Activated T-cell treated with anti-CD3 and anti-CD28 coated beads for 1 hour (primary cell): ENCODE results near the gene ANAPC16.
"Not testable (repeated sequence)": the region's sequence is repeated elsewhere in the genome, so short reads cannot be mapped to it uniquely, and the experiment has no call there.

Experiments used
- DNase-seq: peaks from one replicate; pipeline ENCODE4 v3.0.0-alpha.2; 2020; ENCODE audit warnings: low read depth

Gene ANAPC16

GRCh38 chr10:72211832-72212231 is 4.0 kb upstream of the ANAPC16 start:
- not testable (repeated sequence) for DNase-seq

- DNase-seq: no peak
Measured at GRCh38 chr10:72218325-72218724, 2.5 kb downstream of the ANAPC16 start.

- DNase-seq: no peak
Measured at GRCh38 chr10:72218726-72219125, 2.9 kb downstream of the ANAPC16 start.

GRCh38 chr10:72219235-72219814 is 3.5 kb downstream of the ANAPC16 start:
- no peak for DNase-seq

GRCh38 chr10:72220637-72221036 is 4.8 kb downstream of the ANAPC16 start:
- no peak for DNase-seq

GRCh38 chr10:72221278-72221677 is 5.5 kb downstream of the ANAPC16 start:
- DNase-seq: no peak

GRCh38 chr10:72223743-72224101 is 7.9 kb downstream of the ANAPC16 start:
- no peak for DNase-seq

- DNase-seq: not testable (repeated sequence)
Measured at GRCh38 chr10:72224191-72224590, 8.4 kb downstream of the ANAPC16 start.

- DNase-seq: no peak
Measured at GRCh38 chr10:72226418-72227027, 10.7 kb downstream of the ANAPC16 start.

GRCh38 chr10:72227826-72228225 is 12.0 kb downstream of the ANAPC16 start:
- no peak for DNase-seq

GRCh38 chr10:72228318-72228751 is 12.5 kb downstream of the ANAPC16 start:
- DNase-seq: no peak

GRCh38 chr10:72229261-72230251 is 13.7 kb downstream of the ANAPC16 start:
- no peak for DNase-seq

- DNase-seq: no peak
Measured at GRCh38 chr10:72233621-72234020, 17.8 kb downstream of the ANAPC16 start.

- DNase-seq: no peak
Measured at GRCh38 chr10:72234560-72235095, 18.8 kb downstream of the ANAPC16 start.

- no peak for DNase-seq
Measured at GRCh38 chr10:72235544-72236279, 19.9 kb downstream of the ANAPC16 start.

- DNase-seq: no peak
Measured at GRCh38 chr10:72238392-72239175, 22.8 kb downstream of the ANAPC16 start.

- DNase-seq: no peak
Measured at GRCh38 chr10:72239409-72239808, 23.6 kb downstream of the ANAPC16 start.

GRCh38 chr10:72240371-72240770 is 24.6 kb downstream of the ANAPC16 start:
- DNase-seq: no peak

- no peak for DNase-seq
Measured at GRCh38 chr10:72241691-72242252, 26.0 kb downstream of the ANAPC16 start.

- no peak for DNase-seq
Measured at GRCh38 chr10:72242675-72243074, 26.9 kb downstream of the ANAPC16 start.
